T47D (cell line): ENCODE data around the gene PXT1.
A peak's percentile ranks its signal among the peaks of the same experiment; 100 is the strongest.
"Not testable (repeated sequence)": the region's sequence is repeated elsewhere in the genome, so short reads cannot be mapped to it uniquely, and the experiment has no call there.

Source experiments
- DNase-seq, 2 experiments: peaks; one replicate each; pipeline versions ENCODE4 v3.0.0 to v3.0.0-alpha.2; 2011 to 2012; ENCODE audit warnings: low read depth in 1 of 2, low spot score in 1 of 2
- JUND ChIP-seq: IDR thresholded peaks from 2 replicates; pipeline ENCODE4 v1.6.1; 2012; ENCODE audit warnings: low read depth
- in situ Hi-C: cut with HindIII; loops from 2 replicates; pipeline ENCODE4 v1.10.0; 2016; ENCODE audit warnings: low sequenced_read_pairs, low pct_unique_long_range_greater_than_20kb

The PXT1 gene

DNA sequence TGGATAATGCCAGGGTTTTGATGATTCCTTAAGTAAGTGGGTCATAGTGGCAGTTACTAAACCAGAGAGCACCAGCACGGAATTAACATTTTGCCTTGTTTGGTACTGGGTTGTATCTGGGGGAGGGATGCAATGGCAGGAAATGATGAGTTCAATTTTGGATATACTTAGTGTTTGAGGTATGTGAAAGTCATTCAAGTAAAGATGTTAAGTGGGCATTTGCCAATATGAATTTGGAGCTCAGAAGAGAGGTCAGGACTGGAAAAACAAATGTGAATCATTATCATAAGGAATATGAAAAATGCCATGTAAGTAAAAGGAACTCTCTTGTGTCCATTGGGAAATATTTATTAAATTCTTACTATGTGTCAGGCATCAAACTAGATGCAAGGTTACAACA, 6.2 kb downstream of the PXT1 start:
- no peak for TF ChIP-seq JUND
- DNase-seq = no peak
- in situ Hi-C loops = no loop called here

- in situ Hi-C loops = no loop called here
- DNase-seq = no peak
- no peak for TF ChIP-seq JUND
Observed at GRCh38 chr6:36432151-36432671, 10.4 kb downstream of the PXT1 start.

DNA sequence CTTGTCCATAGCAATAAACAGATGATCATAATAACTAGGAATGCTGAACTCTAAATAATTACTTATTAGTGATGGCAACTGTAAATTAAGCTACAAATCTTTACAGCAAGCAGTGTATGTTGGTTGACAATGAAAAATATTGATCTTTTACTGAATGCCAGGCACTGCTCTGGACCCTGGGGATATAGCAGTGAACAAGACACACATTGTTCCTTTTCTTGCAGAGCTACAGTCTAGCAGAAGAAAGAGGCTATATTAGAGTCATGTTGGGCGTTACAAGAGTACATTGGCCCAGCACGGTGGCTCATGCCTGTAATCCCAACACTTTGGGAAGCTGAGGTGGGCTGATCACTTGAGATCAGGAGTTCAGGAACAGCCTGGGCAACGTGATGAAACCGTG, 11.5 kb downstream of the PXT1 start:
- no peak for TF ChIP-seq JUND
- in situ Hi-C loops = no loop called here

DNA sequence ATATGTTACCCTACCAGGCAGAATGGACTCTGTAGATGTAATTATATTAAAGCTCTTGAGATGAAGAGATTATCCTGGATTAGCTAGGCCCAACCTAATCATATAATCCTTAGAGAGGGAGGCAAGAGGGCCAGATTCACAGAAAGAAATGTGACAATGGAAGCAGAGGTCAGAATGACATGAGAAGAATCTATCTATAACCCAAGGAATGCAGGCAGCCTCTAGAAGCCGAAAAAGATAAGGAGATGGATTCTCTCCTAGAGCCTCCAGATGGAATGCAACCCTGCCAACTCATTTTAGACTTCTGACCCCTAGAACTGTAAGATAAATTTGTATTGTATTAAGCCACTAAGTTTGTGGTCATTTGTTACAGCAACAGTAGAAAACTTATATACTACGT, 12.3 kb downstream of the PXT1 start:
- in situ Hi-C loops = no loop called here
- no peak for DNase-seq
- no peak for TF ChIP-seq JUND

More for the DNA sequence above, 11.5 kb downstream of the PXT1 start:
- DNase-seq = no peak

DNA sequence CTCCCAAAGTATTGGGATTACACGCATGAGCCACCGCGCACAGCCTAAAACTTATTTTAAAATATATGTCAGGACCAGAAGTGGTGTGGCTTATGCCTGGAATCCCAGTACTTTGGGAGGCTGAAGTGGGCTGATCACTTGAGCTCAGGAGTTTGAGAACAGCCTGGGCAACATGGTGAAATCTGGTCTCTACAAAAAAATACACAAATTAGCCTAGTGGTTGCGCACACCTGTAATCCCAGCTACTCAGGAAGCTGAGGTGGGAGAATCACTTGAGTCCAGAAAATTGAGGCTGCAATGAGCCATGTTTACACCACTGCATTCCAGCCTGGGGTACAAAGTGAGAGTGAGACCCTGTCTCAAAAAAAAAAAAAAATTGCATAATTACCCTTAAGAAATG, 13.7 kb downstream of the PXT1 start:
- TF ChIP-seq JUND = no peak
- in situ Hi-C loops = no loop called here
- DNase-seq = no peak

- DNase-seq = no peak
- in situ Hi-C loops = no loop called here
- TF ChIP-seq JUND = no peak
Observed at GRCh38 chr6:36426622-36427021, 16.0 kb downstream of the PXT1 start.

DNA sequence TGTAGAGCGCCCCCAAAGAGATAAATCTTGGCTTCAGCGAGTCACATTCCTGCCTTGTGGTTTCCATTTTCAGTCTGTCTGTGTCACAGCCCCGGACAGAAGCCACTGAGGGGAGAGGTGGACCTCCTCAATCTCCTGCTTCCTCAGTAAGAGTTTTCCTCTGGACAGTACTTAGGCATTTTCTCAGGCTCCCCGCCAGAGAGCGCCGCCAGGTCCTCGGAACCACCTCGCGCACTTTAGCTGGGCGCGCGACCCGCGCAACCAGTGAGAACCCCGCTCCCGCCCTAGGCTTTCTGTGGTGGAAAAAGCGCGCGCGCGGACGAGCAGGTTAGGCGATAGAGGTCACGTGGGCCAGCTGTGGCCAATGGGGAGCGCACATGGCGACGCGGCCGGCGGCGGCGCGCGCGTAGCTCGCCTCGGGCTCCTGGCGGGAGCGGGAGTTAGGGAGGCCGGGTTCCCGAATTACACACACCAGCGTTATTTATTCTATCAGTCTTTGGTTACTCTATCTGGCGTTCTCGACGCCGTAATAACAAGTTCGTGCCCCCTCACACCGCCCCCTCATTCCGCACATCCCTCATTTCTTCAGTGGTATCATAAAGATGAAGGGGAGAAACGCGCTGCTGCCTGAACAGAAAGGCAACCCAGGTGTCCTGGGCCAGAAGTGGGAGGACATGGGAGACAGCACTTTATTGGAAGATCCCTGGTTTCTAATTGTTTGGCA, 19.4 kb downstream of the PXT1 start:
- peak; percentile 86 to 99 for DNase-seq
- TF ChIP-seq JUND = no peak
- in situ Hi-C loops = no loop called here

DNA sequence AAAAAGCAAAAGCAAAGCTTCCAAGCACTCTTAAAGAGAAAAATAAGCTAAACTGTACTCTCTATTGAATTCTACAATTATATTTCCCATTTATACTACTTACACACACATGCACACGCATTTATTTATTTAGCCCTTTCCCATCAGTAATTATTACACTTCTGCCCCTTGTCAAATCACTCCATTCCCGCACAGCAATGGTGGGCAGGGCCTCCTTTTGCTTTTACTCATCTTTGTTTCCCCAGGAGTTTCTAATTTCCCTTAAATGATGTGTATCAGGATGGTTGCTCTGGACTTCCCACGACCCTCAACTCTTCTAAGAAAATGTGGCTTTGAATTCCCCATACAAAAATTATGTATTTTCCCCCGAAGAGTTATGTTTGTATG, 19.9 kb downstream of the PXT1 start:
- DNase-seq = no peak

GRCh38 chr6:36419310-36419709, 23.3 kb downstream of the PXT1 start:
- in situ Hi-C loops = no loop called here
- no peak for TF ChIP-seq JUND
- DNase-seq = peak in 1 of 2 experiments; percentile 62

More for the DNA sequence above, 19.9 kb downstream of the PXT1 start:
- in situ Hi-C loops = no loop called here
- no peak for TF ChIP-seq JUND

- in situ Hi-C loops = no loop called here
- no peak for TF ChIP-seq JUND
- DNase-seq = no peak
Observed at GRCh38 chr6:36418558-36418957, 24.1 kb downstream of the PXT1 start.

GRCh38 chr6:36414481-36414880, 28.2 kb downstream of the PXT1 start:
- no peak for TF ChIP-seq JUND
- in situ Hi-C loops = no loop called here
- no peak for DNase-seq

GRCh38 chr6:36413489-36414480, 28.9 kb downstream of the PXT1 start:
- DNase-seq = no peak
- in situ Hi-C loops = no loop called here
- no peak for TF ChIP-seq JUND

- DNase-seq, in situ Hi-C loops: not testable (repeated sequence)
Observed at GRCh38 chr6:36409718-36410117, 32.9 kb downstream of the PXT1 start.
